ENCODE measurements around the gene FRRS1. TPM values are rescaled to one million over a fixed set of nuclear protein-coding genes. Genes with fewer than 3 reads are reported as not detected.

The FRRS1 gene
- total RNA-seq, 4 donors from 2014 or later: 23.1 to 40.7 (median 27.8) TPM

DNA sequence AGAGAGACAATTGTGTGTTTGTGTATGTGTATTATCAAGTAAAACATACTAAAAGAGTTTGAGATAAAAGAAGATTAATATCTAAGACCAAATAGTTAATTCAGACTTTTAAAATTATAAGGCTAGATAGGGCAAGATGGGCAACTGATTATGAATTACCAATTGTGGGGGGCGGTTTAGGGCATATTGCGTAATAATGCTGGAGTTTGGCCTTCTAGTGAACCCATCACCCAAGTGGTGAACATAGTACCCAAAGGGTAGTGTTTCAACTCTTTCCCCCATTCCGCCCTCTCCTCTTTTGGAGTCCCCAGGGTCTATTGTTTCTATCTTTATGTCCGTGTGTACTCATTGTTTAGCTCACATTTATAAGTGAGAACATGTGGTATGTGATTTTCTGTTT lies 55.4 kb downstream of the FRRS1 start:
- Histone ChIP-seq H3K4me3 (no peak overlapping the region), H3K36me3 (peaks cover 0 to 85% (median 15%) of the 10 kb centered on the region in 3 donors), H3K4me1 (no peaks in the 10 kb centered on the region), H3K27ac (no peak overlapping the region), H3K9me3 (no peaks in the 10 kb centered on the region), H3K27me3 (no peaks in the 10 kb centered on the region)
- no peak for DNase-seq
- intact Hi-C loops (cut with DNase I): loop anchor here (10.0 kb wide), 1 partner anchor 536 kb away; no protein-coding TSS in a partner anchor
- TF ChIP-seq POLR2A (IDR thresholded peaks at IDR 0.05): no peak
- TF ChIP-seq, protein P1, sequence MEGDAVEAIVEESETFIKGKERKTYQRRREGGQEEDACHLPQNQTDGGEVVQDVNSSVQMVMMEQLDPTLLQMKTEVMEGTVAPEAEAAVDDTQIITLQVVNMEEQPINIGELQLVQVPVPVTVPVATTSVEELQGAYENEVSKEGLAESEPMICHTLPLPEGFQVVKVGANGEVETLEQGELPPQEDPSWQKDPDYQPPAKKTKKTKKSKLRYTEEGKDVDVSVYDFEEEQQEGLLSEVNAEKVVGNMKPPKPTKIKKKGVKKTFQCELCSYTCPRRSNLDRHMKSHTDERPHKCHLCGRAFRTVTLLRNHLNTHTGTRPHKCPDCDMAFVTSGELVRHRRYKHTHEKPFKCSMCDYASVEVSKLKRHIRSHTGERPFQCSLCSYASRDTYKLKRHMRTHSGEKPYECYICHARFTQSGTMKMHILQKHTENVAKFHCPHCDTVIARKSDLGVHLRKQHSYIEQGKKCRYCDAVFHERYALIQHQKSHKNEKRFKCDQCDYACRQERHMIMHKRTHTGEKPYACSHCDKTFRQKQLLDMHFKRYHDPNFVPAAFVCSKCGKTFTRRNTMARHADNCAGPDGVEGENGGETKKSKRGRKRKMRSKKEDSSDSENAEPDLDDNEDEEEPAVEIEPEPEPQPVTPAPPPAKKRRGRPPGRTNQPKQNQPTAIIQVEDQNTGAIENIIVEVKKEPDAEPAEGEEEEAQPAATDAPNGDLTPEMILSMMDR (IDR thresholded peaks at IDR 0.05): no peak
- WGBS, 2 donors: 92 to 93% methylated on average over 4 of the region's 4 CpGs

DNA sequence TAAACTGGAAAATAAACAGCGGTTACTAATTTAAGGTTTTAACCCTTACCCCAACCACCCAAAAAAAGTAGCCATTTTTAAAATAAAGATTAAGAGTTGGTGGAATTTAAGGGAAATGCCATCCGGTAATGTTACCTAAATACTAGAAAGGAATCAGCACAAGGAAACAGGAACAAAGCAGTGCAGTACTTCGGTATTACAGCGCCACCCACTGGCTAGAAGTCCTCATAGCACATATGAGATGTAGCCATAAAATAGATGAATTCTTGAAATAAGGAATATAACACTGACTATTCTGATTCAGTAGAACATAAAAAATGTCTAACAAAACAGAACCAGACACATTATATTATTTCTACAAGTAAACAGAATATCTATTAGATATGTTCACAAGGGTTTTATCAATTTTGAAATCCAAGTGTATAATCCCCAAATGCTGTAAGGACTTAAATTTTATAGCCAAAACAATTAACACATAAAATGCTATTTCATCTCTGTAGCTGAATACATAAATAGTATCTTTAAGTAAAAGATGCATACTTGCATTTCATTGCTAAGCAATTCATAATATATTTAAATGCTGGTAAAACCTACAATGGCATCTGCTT lies 58.8 kb downstream of the FRRS1 start:
- Histone ChIP-seq H3K27me3 (no peaks in the 10 kb centered on the region), H3K36me3 (peaks cover 0 to 65% (median 15%) of the 10 kb centered on the region in 3 donors), H3K9me3 (no peaks in the 10 kb centered on the region), H3K27ac (no peak overlapping the region), H3K4me1 (no peaks in the 10 kb centered on the region), H3K4me3 (no peak overlapping the region)
- DNase-seq: no peak
- TF ChIP-seq, protein P1 (IDR thresholded peaks at IDR 0.05): peak; percentile 54 to 86 (median 78)
- TF ChIP-seq POLR2A (IDR thresholded peaks at IDR 0.05): no peak
- intact Hi-C loops (cut with DNase I): no loop called here
- 21 to 22% methylated on average over 4 of the region's 4 CpGs for WGBS, 2 donors

DNA sequence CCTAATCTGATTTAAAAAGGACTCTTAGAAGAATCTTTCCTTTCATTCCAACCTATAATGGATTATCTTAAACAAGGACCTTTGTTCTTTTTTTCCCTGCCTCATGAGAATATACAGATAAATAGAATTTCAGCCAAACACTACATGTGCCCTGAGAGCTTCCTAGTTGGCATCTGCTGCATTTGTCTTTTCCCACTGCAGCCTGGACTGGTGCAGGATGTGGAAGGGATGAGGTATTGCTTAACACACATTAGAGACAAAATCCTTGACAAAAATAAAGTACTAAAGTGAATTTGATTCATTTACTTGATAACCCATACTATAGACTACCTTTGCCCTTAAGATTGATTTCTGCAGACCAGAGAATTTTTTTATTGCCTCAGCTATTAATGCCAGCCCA lies 61.0 kb downstream of the FRRS1 start:
- no peak for DNase-seq
- no peak for TF ChIP-seq POLR2A (IDR thresholded peaks at IDR 0.05)
- TF ChIP-seq, protein P1 (IDR thresholded peaks at IDR 0.05): no peak
- intact Hi-C loops (cut with DNase I): no loop called here

GRCh38 chr1:99704356-99704816 lies 62.0 kb downstream of the FRRS1 start:
- H3K9me3 ChIP-seq: no peaks in the 10 kb centered on the region
- intact Hi-C loops (cut with DNase I): no loop called here

More for the DNA sequence above, 61.0 kb downstream of the FRRS1 start:
- Histone ChIP-seq H3K4me1 (no peaks in the 10 kb centered on the region), H3K27me3 (no peaks in the 10 kb centered on the region), H3K27ac (no peak overlapping the region), H3K4me3 (no peak overlapping the region), H3K9me3 (no peaks in the 10 kb centered on the region), H3K36me3 (peaks cover 0 to 43% (median 1%) of the 10 kb centered on the region in 3 donors)

DNA sequence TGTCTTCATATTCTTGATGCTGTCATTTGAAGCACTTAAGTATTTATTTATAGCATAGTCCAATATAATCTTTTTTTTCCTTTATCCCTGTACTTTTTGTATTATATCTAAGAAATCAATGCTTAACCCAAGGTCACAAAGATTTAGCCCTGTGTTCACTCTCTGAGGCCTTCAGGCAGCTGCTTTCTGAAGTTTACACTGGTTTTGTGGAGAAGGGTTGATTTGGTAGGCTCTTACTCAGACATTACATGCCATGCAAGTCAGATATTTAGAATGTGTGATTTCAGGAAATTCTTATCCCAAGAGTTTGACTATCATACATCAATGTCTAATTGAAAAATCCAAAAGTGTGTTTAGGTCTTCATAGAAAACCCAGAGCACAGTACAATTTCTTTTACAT lies 64.2 kb downstream of the FRRS1 start:
- Histone ChIP-seq H3K4me3 (no peak overlapping the region), H3K27me3 (no peaks in the 10 kb centered on the region), H3K4me1 (no peaks in the 10 kb centered on the region), H3K27ac (no peak overlapping the region), H3K9me3 (no peaks in the 10 kb centered on the region), H3K36me3 (peaks cover 0 to 19% (median 0%) of the 10 kb centered on the region in 3 donors)
- intact Hi-C loops (cut with DNase I): no loop called here
- DNase-seq: no peak
- TF ChIP-seq, protein P1 (IDR thresholded peaks at IDR 0.05): no peak
- TF ChIP-seq POLR2A (IDR thresholded peaks at IDR 0.05): no peak

More at GRCh38 chr1:99704356-99704816, 62.0 kb downstream of the FRRS1 start:
- no peak for DNase-seq
- H3K4me3 ChIP-seq: no peak overlapping the region
- WGBS, 2 donors: 49 to 73% methylated on average over 9 to 10 of the region's 17 CpGs
- no peaks in the 10 kb centered on the region for H3K27me3 ChIP-seq
- TF ChIP-seq POLR2A (IDR thresholded peaks at IDR 0.05): no peak
- TF ChIP-seq, protein P1 (IDR thresholded peaks at IDR 0.05): no peak
- H3K27ac ChIP-seq: no peak overlapping the region
- peaks cover 0 to 33% (median 0%) of the 10 kb centered on the region in 3 donors for H3K36me3 ChIP-seq
- no peaks in the 10 kb centered on the region for H3K4me1 ChIP-seq

All from esophagus squamous epithelium (tissue), 5 donors.